NCI-H1048 (cell line): Measurements from ENCODE around the gene FGF11.

Source experiments
- DNase-seq: peaks from one replicate; lab custom pipeline; 2025; lab: John Stamatoyannopoulos, UW

The FGF11 gene

GRCh38 chr17:7439462-7440112 lies at the start of gene FGF11:
Gene FGF11, plus strand, starts transcription at chr17:7439512. Its CDS starts 109 bp downstream, at chr17:7439621.
- DNase-seq, result no peak

- DNase-seq, result no peak
Measured at GRCh38 chr17:7389924-7390910, 49.1 kb upstream of the FGF11 start.

GRCh38 chr17:7391307-7391706 lies 48.0 kb upstream of the FGF11 start:
- DNase-seq, result no peak

GRCh38 chr17:7392696-7393612 lies 46.4 kb upstream of the FGF11 start:
- DNase-seq, result no peak

GRCh38 chr17:7393613-7394451 lies 45.5 kb upstream of the FGF11 start:
- DNase-seq, result no peak

- no peak for DNase-seq
Measured at GRCh38 chr17:7394452-7395191, 44.7 kb upstream of the FGF11 start, which contains the start of gene PLSCR3. Gene PLSCR3, minus strand, starts transcription at chr17:7394525. Its CDS starts 415 bp downstream, at chr17:7394110.

- no peak for DNase-seq
Measured at GRCh38 chr17:7396147-7396546, 43.2 kb upstream of the FGF11 start.

GRCh38 chr17:7398612-7399011 lies 40.7 kb upstream of the FGF11 start:
- DNase-seq, result no peak

GRCh38 chr17:7403043-7403726 lies 36.1 kb upstream of the FGF11 start:
- DNase-seq, result no peak

GRCh38 chr17:7403727-7403976 lies 35.7 kb upstream of the FGF11 start:
- no peak for DNase-seq

GRCh38 chr17:7403977-7404736 lies 35.2 kb upstream of the FGF11 start, which contains the start of gene TMEM256:
Gene TMEM256, minus strand, starts transcription at chr17:7404097. Its CDS starts 13 bp downstream, at chr17:7404084.
- DNase-seq, result peak; percentile 96

GRCh38 chr17:7404737-7405349 lies 34.5 kb upstream of the FGF11 start:
- DNase-seq, result peak; percentile 57

GRCh38 chr17:7405350-7406234 lies 33.7 kb upstream of the FGF11 start:
- DNase-seq, result no peak

GRCh38 chr17:7406235-7406825 lies 33.0 kb upstream of the FGF11 start:
- no peak for DNase-seq

- no peak for DNase-seq
Measured at GRCh38 chr17:7407082-7407481, 32.2 kb upstream of the FGF11 start.

- DNase-seq, result no peak
Measured at GRCh38 chr17:7407485-7408251, 31.6 kb upstream of the FGF11 start, which contains the start of gene NLGN2. Gene NLGN2, plus strand, starts transcription at chr17:7407845. Its CDS starts 411 bp downstream, at chr17:7408256.
